Measurements from ENCODE around the gene TLCD4.
"Not testable (repeated sequence)": the region's sequence is repeated elsewhere in the genome, so short reads cannot be mapped to it uniquely, and the experiment has no call there.

The TLCD4 gene

GRCh38 chr1:95096218-95096841, 20.8 kb upstream of the TLCD4 start:
- no peak for DNase-seq

- no peak for DNase-seq
These were observed 19.7 kb upstream of the TLCD4 start for GRCh38 chr1:95097426-95097825.

GRCh38 chr1:95098196-95098595, 19.0 kb upstream of the TLCD4 start:
- no peak for DNase-seq

GRCh38 chr1:95108792-95109191, 8.4 kb upstream of the TLCD4 start:
- no peak for DNase-seq

GRCh38 chr1:95111014-95111413, 6.1 kb upstream of the TLCD4 start:
- DNase-seq: no peak

GRCh38 chr1:95113684-95114083, 3.5 kb upstream of the TLCD4 start:
- no peak for DNase-seq

- no peak for DNase-seq
These were observed 1.4 kb upstream of the TLCD4 start for GRCh38 chr1:95115708-95116137.

- peak; percentile 38 for DNase-seq
These were observed 462 bp upstream of the TLCD4 start for GRCh38 chr1:95116580-95117206.

- DNase-seq: no peak
These were observed 928 bp downstream of the TLCD4 start for GRCh38 chr1:95118067-95118499.

- DNase-seq: no peak
These were observed 1.6 kb downstream of the TLCD4 start for GRCh38 chr1:95118710-95119109.

- no peak for DNase-seq
These were observed 2.1 kb downstream of the TLCD4 start for GRCh38 chr1:95119273-95119672.

GRCh38 chr1:95122151-95122697, 5.1 kb downstream of the TLCD4 start:
- no peak for DNase-seq

GRCh38 chr1:95124342-95124741, 7.2 kb downstream of the TLCD4 start:
- DNase-seq: no peak

- DNase-seq: no peak
These were observed 9.2 kb downstream of the TLCD4 start for GRCh38 chr1:95126366-95126765.

GRCh38 chr1:95126846-95127245, 9.7 kb downstream of the TLCD4 start:
- DNase-seq: no peak

GRCh38 chr1:95127380-95127779, 10.2 kb downstream of the TLCD4 start:
- DNase-seq: no peak

GRCh38 chr1:95132762-95133161, 15.6 kb downstream of the TLCD4 start:
- DNase-seq: no peak

GRCh38 chr1:95133687-95134086, 16.5 kb downstream of the TLCD4 start:
- DNase-seq: no peak

GRCh38 chr1:95138223-95138622, 21.1 kb downstream of the TLCD4 start:
- no peak for DNase-seq

- DNase-seq: no peak
These were observed 21.9 kb downstream of the TLCD4 start for GRCh38 chr1:95139039-95139438.

- no peak for DNase-seq
These were observed 23.6 kb downstream of the TLCD4 start for GRCh38 chr1:95140791-95141190.

- no peak for DNase-seq
These were observed 28.3 kb downstream of the TLCD4 start for GRCh38 chr1:95145493-95145892.

- DNase-seq: no peak
These were observed 29.5 kb downstream of the TLCD4 start for GRCh38 chr1:95146637-95147036.

GRCh38 chr1:95154096-95154495, 36.9 kb downstream of the TLCD4 start:
- DNase-seq: no peak

GRCh38 chr1:95165569-95165968, 48.4 kb downstream of the TLCD4 start:
- not testable (repeated sequence) for DNase-seq

Measured in central memory CD4-positive, alpha-beta T cell (primary cell).